GM18858 (cell line): ENCODE measurements around the gene FRMD4B.
"Not testable (repeated sequence)": the region's sequence is repeated elsewhere in the genome, so short reads cannot be mapped to it uniquely, and the experiment has no call there.

Experiments used
- ATAC-seq: cut with Tn5 transposase; IDR thresholded peaks from one replicate; pipeline ENCODE4 v1.9.1; 2021; ENCODE audit not compliant: unreplicated experiment

The FRMD4B gene

GRCh38 chr3:69325151-69325550 lies 60.7 kb downstream of the FRMD4B start:
- no peak for ATAC-seq

- ATAC-seq: peak; percentile 47
These were observed 61.4 kb downstream of the FRMD4B start for GRCh38 chr3:69324362-69325025.

GRCh38 chr3:69323941-69324340 lies 61.9 kb downstream of the FRMD4B start:
- ATAC-seq: no peak

- not testable (repeated sequence) for ATAC-seq
These were observed 63.4 kb downstream of the FRMD4B start for GRCh38 chr3:69322512-69322911.

GRCh38 chr3:69322158-69322509 lies 63.8 kb downstream of the FRMD4B start:
- no peak for ATAC-seq

- ATAC-seq: no peak
These were observed 64.4 kb downstream of the FRMD4B start for GRCh38 chr3:69321301-69322157.

GRCh38 chr3:69320871-69321271 lies 65.0 kb downstream of the FRMD4B start:
- ATAC-seq: peak; percentile 48

- no peak for ATAC-seq
These were observed 66.2 kb downstream of the FRMD4B start for GRCh38 chr3:69319652-69320051.

- no peak for ATAC-seq
These were observed 67.5 kb downstream of the FRMD4B start for GRCh38 chr3:69318410-69318809.

GRCh38 chr3:69313251-69313650 lies 72.6 kb downstream of the FRMD4B start:
- no peak for ATAC-seq

- ATAC-seq: no peak
These were observed 76.1 kb downstream of the FRMD4B start for GRCh38 chr3:69309814-69310213.

- peak; percentile 98 for ATAC-seq
These were observed 79.4 kb downstream of the FRMD4B start for GRCh38 chr3:69306239-69307185.

- no peak for ATAC-seq
These were observed 80.9 kb downstream of the FRMD4B start for GRCh38 chr3:69305011-69305410.

- no peak for ATAC-seq
These were observed 81.5 kb downstream of the FRMD4B start for GRCh38 chr3:69304396-69304795.

- no peak for ATAC-seq
These were observed 85.6 kb downstream of the FRMD4B start for GRCh38 chr3:69300296-69300695.

- ATAC-seq: no peak
These were observed 86.5 kb downstream of the FRMD4B start for GRCh38 chr3:69299344-69299743.

GRCh38 chr3:69297501-69297900 lies 88.4 kb downstream of the FRMD4B start:
- ATAC-seq: no peak

GRCh38 chr3:69296995-69297394 lies 88.9 kb downstream of the FRMD4B start:
- ATAC-seq: no peak

- peak; percentile 72 for ATAC-seq
These were observed 91.7 kb downstream of the FRMD4B start for GRCh38 chr3:69294014-69294766.

GRCh38 chr3:69292959-69293574 lies 92.8 kb downstream of the FRMD4B start:
- no peak for ATAC-seq
